ENCODE results near the gene ST6GALNAC5.

ST6GALNAC5 gene

GRCh38 chr1:76928522-76928921 is 61.2 kb downstream of the ST6GALNAC5 start:
- TF ChIP-seq POLR2AphosphoS5 (IDR thresholded peaks at IDR 0.05; ENCODE audit: low read depth, low read length) (no peak), FOXP2 (optimal IDR thresholded peaks at IDR 0.05; ENCODE audit: borderline replicate concordance, extremely low read depth, extremely low read length, insufficient read depth) (no peak), SIN3A (IDR thresholded peaks at IDR 0.05; ENCODE audit: borderline replicate concordance, insufficient read depth, low read length) (no peak), TAF1 (IDR thresholded peaks at IDR 0.05; ENCODE audit: borderline replicate concordance, insufficient read depth, low read length) (no peak), REST (IDR thresholded peaks at IDR 0.05; ENCODE audit: insufficient read depth in 1 of 2, low read depth in 2 of 2, low read length in 2 of 2) (no peak)

DNA sequence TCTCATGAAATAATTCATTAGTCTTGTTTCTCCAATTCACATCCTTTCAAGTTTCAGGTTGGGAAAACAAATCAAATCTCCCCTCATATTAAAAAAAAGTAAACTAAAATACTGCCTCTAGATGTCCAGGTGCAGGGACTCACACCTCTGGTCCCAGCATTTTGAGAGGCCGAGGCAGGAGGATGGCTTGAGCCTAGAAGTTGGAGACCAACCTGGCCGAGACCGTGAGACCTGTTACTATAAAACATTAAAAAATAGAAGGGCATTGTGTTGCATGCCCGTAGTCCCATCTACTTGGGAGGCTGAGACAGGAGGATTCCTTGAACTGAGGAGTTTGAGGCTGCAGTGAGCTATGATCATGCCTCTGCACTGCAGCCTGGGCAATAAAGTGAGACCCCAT is 61.9 kb downstream of the ST6GALNAC5 start:
- TF ChIP-seq REST (IDR thresholded peaks at IDR 0.05; ENCODE audit: insufficient read depth in 1 of 2, low read depth in 2 of 2, low read length in 2 of 2) (no peak), FOXP2 (optimal IDR thresholded peaks at IDR 0.05; ENCODE audit: borderline replicate concordance, extremely low read depth, extremely low read length, insufficient read depth) (no peak), SIN3A (IDR thresholded peaks at IDR 0.05; ENCODE audit: borderline replicate concordance, insufficient read depth, low read length) (no peak), POLR2AphosphoS5 (IDR thresholded peaks at IDR 0.05; ENCODE audit: low read depth, low read length) (no peak), TAF1 (IDR thresholded peaks at IDR 0.05; ENCODE audit: borderline replicate concordance, insufficient read depth, low read length) (no peak)

- no peak for TF ChIP-seq SIN3A (IDR thresholded peaks at IDR 0.05; ENCODE audit: borderline replicate concordance, insufficient read depth, low read length)
- no peak for TF ChIP-seq TAF1 (IDR thresholded peaks at IDR 0.05; ENCODE audit: borderline replicate concordance, insufficient read depth, low read length)
- no peak for TF ChIP-seq REST (IDR thresholded peaks at IDR 0.05; ENCODE audit: insufficient read depth in 1 of 2, low read depth in 2 of 2, low read length in 2 of 2)
- TF ChIP-seq FOXP2 (optimal IDR thresholded peaks at IDR 0.05; ENCODE audit: borderline replicate concordance, extremely low read depth, extremely low read length, insufficient read depth): no peak
- TF ChIP-seq POLR2AphosphoS5 (IDR thresholded peaks at IDR 0.05; ENCODE audit: low read depth, low read length): no peak
These were observed 66.9 kb downstream of the ST6GALNAC5 start for GRCh38 chr1:76933847-76934815.

GRCh38 chr1:76938304-76938703 is 71.0 kb downstream of the ST6GALNAC5 start:
- no peak for TF ChIP-seq REST (IDR thresholded peaks at IDR 0.05; ENCODE audit: insufficient read depth in 1 of 2, low read depth in 2 of 2, low read length in 2 of 2)
